DMS79 (cell line): ENCODE results near the gene CAMTA1.
"Not testable (repeated sequence)": the region's sequence is repeated elsewhere in the genome, so short reads cannot be mapped to it uniquely, and the experiment has no call there.

Source experiments
- DNase-seq: peaks from one replicate; lab custom pipeline; 2025; lab: John Stamatoyannopoulos, UW

The CAMTA1 gene

DNA sequence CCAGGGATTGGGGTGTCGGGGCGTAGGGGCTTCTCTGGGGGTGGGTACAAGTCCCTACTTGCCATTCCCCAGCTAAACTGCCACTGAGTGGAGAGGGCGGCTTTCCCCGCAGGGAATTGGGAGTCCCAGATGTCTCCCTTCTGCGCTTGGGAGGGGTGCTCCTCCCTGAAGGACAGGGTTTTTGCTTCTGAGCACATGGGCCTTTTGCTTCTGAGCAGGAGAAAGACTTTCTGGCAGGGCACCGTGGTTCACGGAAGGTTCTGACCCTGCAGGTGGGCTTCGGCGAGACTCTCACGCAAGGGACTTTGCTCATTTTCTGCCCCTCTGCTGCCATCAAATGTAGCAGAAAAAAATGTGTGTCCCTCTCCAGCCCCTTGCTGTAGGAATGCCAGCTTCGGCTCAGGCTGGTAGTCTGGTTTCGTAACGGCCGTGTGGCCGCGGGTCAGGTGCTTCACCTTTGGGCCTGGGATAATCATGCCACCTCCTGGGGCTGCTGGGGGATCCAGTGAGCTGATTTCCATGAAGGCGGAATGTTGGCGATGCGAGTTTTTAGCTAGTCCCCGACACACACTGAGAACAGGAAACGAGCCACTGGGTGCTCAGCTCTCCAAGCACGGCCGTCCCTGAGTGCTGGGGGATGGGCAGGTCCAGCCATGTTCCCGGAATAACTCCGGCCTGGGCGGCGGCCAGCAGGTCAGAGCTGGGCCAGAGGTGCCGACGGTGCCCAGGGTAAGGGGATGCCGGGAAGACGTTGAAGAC, 364.0 kb downstream of the CAMTA1 start:
- no peak for DNase-seq

DNA sequence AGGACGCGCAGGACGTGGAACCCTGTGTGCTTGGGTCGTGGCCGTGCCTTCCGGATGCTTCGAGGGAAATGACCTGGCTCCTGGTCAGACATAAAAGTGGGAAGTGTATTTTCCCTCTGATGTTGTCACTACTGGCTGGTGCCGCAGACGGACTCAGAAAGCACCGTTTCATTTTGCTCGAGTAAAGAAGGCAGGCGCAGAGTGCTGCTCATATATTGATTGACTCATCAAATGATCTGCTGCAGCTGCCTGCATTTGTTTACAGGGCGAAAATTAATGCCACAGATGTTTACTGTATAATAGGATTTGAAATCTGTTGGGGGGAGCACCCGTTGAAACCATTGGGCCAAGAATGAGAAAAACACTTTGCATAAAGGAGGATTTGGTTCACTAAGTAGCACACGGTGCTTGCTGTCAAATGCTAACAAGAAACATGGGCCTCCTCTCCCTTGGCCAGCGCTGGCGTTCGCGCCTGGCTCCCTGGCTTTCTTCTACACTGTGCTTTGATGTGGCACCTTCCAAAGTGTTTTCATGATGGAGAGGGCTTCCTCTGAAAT, 365.5 kb downstream of the CAMTA1 start:
- DNase-seq, result no peak

DNA sequence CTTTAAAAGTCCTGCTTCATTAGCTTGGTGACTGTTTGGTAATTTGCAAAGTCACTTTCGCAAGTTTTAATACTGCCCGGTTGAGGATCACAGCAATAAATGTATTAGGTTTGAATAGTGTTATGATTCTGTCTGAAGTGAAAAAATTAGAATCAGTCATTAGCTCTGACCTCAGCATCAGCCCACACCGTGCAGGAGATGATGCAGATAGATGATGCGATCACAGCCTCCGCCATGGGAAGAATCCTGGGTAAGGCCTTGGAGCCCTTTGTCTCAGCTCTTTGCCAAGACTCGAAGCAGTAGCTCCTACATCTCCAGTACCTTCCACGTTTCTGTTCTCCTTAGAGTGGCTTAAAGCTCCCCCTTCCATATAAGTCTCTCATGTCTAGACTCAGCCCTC, 366.7 kb downstream of the CAMTA1 start:
- no peak for DNase-seq

DNA sequence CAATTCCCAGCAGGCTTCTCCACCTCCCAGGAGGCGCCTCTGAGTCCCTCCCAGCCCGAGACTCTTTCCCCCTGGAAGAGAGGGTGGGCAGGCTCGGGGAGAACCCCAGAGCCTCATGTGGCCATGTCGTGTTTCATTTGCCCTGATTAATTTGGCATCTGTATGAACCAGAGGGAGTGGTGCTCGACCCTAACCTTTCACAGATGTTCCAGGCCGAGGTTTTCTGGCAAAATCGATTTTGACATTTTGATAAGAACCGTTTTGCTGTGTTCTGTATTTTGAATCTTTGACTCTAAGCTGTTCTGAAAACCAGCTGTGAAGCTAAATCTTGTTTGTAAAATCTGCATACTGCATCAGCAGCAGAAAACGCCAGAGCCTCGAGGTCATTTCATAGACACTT, 367.4 kb downstream of the CAMTA1 start:
- DNase-seq, result no peak

DNA sequence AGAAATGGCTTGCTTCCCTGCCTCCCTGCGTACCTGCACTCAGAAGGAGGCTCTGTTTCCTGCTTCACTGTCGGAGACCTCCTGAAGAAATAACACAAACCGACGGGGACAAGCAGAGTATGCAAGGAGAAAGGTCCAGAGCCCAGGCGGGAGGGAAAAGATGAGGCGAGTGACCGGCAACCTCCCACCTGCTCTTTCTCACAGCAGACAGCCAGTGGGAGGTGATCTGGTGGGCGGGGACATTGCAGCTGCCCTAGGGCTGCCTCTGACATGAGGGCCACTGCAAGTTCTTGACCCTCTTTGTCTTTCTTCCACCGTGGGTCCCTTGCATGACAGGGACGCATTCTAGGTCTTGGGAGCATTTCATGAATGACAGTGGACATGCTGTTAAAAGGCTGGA, 368.2 kb downstream of the CAMTA1 start:
- no peak for DNase-seq

DNA sequence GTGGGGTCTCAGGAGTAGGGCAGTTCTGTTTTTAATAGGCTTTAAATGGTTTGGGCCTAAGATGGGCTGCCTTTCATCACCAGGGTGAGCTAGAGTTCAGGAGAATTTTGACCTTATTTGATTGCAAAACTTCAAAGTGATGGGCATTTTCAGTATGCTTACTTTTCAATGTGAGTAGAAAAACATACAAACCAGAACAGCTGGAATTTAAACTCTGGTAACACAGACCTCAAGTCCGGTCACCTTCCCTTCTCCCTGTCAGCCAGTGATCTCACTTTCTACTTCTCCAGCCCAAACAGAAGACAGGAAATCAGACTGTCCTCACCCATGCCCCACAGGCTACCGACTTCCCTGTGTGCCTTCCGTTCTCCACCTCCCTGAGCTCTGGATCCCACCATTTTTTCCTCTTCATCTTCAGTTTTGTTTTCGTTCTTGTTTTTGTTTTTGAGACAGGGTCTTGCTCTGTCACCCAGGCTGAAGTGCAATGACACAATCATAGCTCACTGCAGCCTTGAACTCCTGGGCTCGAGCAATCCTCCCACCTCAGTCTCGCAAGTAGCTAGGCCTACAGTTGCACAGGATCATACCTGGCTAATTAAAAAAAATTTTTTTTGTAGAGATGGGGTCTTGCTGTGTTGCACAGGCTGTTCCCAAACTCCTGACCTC, 374.0 kb downstream of the CAMTA1 start:
- DNase-seq, result no peak

DNA sequence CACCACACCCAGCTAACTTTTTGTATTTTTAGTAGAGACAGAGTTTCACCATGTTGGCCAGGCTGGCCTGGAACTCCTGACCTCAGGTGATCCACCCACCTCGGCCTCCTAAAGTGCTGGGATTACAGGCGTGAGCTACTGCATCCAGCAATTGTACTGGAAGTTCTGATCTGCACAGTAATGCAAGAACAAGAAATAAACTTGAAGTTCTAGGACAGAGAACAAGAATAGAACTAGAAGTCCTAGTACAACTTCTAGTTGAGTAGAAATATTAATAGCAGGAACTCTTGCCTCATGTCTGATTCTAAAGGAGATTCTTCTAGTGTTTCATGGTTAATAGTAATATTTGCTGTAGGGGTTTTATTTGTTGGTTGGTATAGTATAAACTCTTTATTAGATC, 383.3 kb downstream of the CAMTA1 start:
- not testable (repeated sequence) for DNase-seq

DNA sequence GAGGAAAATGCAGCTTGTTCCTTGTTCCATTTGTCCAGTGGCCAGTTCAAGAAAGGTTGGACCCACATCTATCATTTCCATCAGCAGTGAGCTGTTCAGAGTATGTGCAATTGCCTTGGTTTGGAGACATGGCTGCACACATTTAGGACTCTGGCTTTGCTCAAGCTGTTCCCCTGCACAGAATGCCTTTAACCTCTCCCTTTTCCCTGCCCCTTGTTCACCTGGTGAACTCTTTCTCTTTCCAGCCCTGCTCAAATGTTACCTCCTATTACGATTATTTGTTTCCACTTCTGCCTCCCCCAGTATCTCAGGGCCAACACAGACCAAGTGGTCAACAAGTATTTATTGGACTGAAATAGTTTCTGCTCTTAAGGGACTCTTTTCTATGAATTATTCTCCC, 385.9 kb downstream of the CAMTA1 start:
- DNase-seq, result no peak

DNA sequence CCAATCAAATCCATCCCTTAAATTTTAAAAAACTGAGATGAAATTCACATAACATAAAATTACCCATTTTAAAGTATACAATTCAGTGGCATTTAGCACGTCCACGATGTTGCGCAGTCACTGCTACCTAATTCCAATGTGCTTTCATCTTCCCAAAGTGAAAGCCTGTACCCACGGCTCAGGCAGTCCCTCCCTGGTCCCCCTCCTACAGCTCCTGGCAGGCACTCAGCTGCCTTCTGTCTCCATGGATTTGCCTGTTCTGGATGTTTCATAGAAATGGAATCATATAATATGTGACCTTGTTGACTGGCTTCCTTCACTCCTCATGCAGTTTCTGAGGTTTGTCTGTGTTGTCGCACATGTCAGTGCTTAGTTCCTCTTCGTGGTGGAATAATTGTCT, 386.3 kb downstream of the CAMTA1 start:
- no peak for DNase-seq

DNA sequence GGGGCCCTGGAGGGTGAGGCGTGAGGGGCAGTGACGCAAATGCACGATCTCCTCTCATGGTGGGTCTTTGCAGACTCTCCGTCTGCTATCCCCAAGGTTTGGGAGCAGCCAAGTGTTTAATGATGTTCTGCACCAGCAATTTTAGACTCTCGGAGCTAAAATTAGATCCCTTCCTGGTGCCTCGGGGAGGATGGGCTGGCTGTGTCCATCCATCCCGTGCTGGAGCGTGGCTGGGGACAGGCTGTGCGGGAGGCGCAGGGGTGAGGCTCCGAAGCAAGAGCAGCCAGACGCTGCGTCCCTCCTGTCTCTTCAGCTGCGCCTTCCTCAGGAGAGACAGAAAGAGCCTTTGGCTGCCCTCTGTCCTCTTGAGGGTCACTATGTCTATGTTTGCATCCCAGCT, 387.6 kb downstream of the CAMTA1 start:
- peak; percentile 20 for DNase-seq

DNA sequence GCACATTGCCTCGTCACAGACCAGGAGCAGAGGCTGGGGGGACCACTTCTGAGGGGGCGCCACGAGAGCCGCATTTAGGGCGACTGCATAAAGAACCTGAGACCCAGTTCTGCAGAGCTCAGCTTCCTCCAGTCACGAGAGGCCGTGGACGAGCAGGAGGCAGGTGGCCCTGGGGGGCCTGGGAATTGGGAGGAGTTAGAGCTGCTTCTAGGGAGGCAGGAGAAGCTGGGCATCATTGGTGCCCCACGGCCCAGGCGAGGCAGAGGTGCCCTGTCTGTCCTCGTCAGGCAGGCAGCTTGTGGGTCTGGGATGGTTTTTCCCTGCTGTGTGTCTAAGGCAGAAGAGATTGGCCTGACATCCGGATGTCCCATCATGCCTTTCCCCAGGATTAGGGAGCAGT, 389.3 kb downstream of the CAMTA1 start:
- DNase-seq, result no peak

DNA sequence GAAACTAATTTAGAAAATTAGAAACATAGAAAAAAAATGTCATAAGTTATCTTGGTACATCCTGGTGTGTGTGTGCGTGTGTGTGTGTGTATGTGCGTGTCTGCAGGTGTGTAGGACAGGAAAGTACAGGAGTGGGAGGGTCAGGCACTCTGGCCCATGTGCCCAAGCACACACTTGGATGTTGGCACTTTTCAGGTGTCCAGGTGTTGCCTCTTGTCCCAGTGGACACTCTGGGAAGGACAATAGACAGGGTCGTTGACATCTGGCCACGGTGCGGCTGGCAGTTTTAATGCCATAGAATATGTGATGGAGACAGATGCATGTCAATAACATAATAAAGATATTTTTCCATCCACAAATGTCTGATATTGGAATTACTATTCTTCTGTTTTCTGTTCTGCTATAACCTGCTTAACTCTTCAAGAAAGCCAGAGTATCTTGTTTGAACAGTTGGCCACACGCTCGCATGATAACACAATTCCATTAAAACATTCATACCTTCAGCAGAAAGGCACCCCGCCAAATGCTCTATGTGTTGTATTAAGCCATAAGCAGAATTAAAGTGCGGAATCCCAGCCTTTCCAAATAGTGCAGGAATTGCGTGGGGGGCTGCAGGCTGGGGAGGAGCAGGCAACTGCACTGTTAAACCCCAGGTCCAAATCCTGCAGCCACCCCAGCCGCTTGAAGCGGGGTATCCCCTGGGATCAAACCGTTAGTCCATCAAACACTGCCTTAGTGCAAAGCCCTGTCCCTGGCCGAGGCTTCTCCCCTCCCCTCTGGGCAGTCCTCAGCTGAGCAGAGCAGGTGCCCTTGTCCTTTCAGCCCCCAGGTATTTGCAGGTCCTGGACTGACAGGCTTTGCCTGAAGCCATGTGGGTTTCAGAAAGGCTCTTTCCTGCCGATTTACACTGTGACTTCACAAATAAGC, 390.0 kb downstream of the CAMTA1 start:
- DNase-seq, result no peak

DNA sequence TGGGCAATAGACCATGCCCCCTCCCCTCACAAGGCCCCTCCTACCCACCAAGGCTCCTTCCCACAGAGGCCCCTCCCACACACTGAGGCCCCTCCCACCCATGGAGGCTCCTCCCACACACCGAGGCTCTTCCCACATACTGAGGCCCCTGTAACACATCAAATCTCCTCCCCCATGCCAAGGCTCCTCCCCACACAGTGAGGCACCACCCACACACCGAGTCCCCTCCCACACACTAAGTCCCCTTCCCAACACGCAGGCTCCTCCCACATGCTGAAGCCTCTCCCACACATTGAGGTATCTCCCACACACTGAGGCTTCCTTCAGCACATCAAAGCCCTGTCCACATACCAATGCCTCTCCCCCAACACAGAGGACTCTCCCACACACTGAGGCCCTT, 391.8 kb downstream of the CAMTA1 start:
- DNase-seq, result no peak

DNA sequence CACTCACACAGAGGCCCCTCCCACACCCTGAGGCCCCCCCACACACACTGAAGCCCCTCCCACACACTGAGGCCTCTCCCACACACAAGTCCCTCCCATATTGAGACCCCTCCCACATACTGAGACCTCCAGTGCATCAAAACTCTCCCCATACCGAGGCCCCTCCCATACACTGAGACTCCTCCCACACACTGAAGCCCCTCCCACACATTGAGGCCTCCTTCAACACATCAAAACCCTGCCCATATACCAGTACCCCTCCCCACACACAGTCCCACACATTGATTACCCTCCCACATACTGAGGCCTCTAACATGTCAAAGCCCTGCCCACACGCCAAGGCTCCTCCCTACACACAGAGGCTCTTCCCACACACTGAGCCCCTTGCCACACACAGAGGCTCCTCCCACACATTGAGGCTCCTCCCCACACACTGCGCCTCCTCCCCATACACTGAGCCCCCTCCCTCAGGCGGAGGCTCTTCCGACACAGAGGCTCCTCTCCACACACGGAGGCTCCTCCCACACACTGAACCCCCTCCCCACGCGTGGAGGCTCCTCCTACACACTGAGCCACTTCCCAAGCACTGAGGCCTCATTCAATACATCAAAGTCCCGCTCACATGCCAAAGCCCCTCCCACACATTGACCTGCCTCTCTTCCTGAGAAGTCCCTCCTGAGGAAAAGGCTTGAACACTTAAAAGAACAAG, 392.3 kb downstream of the CAMTA1 start:
- DNase-seq, result no peak

DNA sequence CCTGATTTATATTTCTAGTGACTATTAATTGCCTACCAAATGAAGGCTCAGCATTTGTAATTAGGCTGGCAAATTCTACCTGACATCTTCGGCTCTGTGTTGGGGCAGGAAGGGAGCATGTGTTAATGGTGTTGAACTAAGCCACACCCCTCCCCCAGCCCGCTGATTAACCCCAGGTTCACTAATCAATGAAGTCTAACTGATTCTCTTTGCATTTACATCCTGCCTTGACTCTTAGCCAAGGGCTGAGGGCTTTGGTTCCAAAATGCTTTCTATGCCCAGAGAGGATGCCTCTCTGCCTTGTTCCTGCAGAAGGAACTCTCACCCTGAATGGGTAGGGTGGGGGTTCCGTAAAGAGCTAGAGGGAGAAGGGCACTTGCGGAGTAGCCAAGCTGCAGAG, 393.1 kb downstream of the CAMTA1 start:
- DNase-seq, result no peak

DNA sequence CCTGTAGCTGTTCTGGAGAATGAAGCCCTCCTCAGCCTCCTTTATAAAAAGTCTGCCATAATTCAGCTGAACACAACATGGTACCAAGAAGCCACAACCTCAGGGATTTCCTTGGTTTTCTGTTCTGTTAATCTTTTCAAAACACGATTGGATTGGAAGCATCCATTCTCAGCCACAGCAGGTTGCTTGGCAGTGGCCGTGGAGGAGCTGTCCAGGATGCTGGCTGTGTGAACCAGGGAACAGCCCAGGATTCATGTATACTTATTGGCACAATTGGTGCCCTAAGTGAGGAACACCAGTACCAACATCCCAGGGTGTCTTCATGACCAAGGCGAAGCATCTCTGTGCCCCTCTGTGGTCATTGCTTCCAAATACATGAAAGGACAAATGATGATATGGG, 393.5 kb downstream of the CAMTA1 start:
- DNase-seq, result no peak

DNA sequence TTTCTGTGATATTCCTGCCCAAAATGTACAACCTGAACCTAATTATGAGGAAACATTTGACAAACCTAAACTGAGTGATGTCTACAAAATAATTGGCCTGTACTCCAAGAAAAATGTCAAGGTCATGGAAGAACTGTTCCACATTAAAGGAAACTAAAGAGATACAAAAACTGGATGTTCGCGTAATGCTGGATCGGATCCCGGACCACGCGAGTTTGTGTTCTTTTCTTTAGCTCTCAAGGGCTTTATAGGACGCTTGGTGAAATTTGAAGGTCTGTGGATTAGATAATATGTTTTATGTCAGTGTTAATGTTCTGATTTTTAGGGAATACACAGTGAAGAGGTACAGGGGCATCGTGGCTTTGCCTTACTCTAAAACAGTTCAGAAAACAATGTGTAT, 400.5 kb downstream of the CAMTA1 start:
- no peak for DNase-seq

DNA sequence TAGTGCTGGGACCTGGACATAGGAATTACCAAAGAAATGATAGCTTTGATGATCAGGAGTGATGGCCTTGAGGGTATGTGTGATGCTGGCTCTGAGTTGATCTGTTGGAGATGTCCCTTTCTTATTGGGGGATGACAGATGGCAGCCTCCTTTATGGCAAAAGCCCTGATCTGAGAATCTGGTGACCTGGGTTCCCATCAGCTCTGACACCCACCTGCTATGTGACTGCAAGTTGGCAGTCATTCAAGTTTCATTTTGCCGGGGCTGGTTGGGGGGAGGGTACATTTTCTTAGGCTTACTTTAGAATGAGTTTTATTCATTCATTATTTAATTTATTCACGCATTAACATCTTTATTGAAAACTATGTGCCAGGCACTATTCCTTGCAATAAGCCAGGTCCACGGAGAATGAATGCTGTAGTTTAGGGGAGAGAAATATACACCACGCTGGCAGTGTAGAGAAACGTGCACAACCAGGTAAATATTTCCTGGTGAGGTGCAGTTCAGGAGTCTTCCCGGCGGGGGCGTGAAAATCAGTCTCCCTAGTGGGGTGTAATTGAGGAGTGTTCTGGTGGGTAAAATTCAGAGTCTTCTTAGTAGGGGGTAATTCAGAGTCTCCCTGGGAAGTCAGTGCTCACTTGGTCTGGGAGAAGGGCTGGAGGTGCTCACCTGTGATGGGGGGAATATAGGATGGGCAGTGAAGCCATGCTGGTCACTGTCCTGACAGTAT, 401.3 kb downstream of the CAMTA1 start:
- no peak for DNase-seq

DNA sequence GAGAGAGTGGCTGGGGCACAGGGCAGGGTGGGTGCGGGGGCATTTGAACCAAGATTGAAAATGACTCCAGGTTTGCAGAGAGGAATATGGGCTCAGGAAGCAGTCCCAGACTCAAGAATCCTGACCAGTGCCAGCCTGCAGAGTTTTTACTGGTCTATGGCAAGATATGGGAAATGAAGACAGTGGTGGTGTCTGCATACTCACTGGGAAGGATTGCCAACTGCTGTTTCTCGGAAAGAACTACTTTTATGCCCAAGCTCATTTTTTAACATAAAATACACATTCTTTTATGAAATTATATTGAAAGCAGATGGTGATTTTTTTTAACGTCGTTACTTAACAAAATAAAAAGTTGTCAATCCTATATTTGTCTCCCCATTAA, 401.8 kb downstream of the CAMTA1 start:
- no peak for DNase-seq

DNA sequence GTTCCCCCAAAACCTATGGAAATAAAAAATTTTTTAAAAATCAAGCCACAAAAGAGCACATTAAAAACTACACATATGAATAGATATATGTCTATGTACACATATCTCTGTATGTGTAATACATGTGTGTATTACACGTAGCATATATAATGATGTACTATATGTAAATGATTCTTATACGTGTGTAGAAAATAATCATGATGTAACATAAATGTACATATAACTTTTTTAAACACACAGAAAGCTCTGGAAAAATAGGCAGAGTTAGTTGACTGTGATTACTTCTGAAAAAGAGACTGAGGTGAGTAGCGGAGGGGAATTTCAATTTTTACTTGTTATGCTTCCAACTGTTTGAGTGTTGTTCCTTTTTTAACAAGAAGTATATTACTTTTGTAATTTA, 405.0 kb downstream of the CAMTA1 start:
- no peak for DNase-seq

DNA sequence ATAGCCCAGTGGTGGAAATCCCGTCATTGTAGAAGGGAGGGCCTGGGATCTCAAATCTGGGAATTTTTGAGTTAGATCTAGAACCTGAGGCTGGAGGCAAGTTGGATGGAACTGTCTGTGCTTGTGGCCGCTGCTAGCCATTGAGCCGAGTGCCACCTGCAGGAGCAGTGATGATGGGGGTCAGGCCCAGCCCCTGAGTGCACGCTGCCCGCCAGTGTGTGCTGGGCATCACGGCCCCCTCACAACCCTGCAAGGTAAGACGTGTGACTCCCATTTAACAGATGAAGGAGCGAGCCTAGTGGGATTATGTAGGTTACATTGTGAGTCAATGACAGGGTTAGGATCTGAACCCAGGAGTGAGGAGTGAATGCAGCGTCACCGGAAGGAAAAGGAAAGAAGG, 407.2 kb downstream of the CAMTA1 start:
- no peak for DNase-seq
